Tibial nerve (tissue), 4 donors: ENCODE results near the gene FCAMR. TPM values are rescaled to one million over a fixed set of nuclear protein-coding genes. Genes with fewer than 3 reads are reported as not detected.

ENCODE experiments used
- DNase-seq, 2 donors: peaks; one replicate each; pipeline ENCODE4 v3.0.0-alpha.2; 2019; ENCODE audit warnings: low spot score in 2 of 2
- H3K27ac ChIP-seq, 4 donors: fragments of 200-600 bp; sonication (generic) in 3 of 4; one replicate each; pipeline ENCODE4 v1.5.1; 2017 to 2019; ENCODE audit warnings: mild to moderate bottlenecking in 1 of 4
- H3K27me3 ChIP-seq, 2 donors: fragments of 200-600 bp; sonication (generic) in 1 of 2; one replicate each; pipeline versions ENCODE4 v1.5.1 to v1.6.0; 2017 to 2019
- H3K36me3 ChIP-seq, 3 donors: fragments of 200-600 bp; sonication (generic); one replicate each; pipeline ENCODE4 v1.5.1; 2018 to 2019
- H3K4me1 ChIP-seq, 4 donors: fragments of 200-600 bp; sonication (generic) in 3 of 4; one replicate each; pipeline ENCODE4 v1.5.1; 2017 to 2019
- H3K4me3 ChIP-seq, 4 donors: fragments of 200-600 bp; sonication (generic) in 3 of 4; one replicate each; pipeline ENCODE4 v1.5.1; 2017 to 2019; ENCODE audit warnings: mild to moderate bottlenecking in 1 of 4, moderate library complexity in 1 of 4
- H3K9me3 ChIP-seq, 4 donors: fragments of 200-600 bp; sonication (generic) in 3 of 4; one replicate each; pipeline ENCODE4 v1.5.1; 2017 to 2019
- CTCF ChIP-seq, 5 experiments: fragments of 200-600 bp in 3 of 5; fragments of 450-650 bp in 2 of 5; sonication (generic) in 3 of 5; IDR thresholded peaks; one replicate each; pipeline ENCODE4 v1.5.1; 2016 to 2019; ENCODE audit warnings: antibody characterized with exemption in 5 of 5, mild to moderate bottlenecking in 3 of 5, moderate library complexity in 2 of 5
- EP300 ChIP-seq, 2 donors: sonication (generic); formaldehyde crosslinking; IDR thresholded peaks; one replicate each; pipeline ENCODE4 v1.6.1; 2017; ENCODE audit warnings: antibody characterized with exemption in 2 of 2, mild to moderate bottlenecking in 1 of 2
- POLR2A ChIP-seq, 2 donors: fragments of 450-650 bp; IDR thresholded peaks; one replicate each; pipeline ENCODE4 v1.6.1; 2017; ENCODE audit warnings: antibody characterized with exemption in 2 of 2, mild to moderate bottlenecking in 2 of 2, moderate library complexity in 2 of 2
- WGBS, 2 donors: methylation state at CpG; one replicate each; pipeline ENCODE4 v1.1.5; 2018; 5-methylcytosine and 5-hydroxymethylcytosine counted together
- total RNA-seq, 4 donors: library from RNA; depleted of rRNA; stranded (reverse); fragments of >200 nt; gene quantifications; one replicate each; pipeline ENCODE4 v1.1.0, GENCODE V29; 2016

FCAMR gene
- total RNA-seq, 4 donors from 2014 or later, result not detected

- Histone ChIP-seq H3K27ac (peak within 1 kb of the TSS in 3 of 4 donors; percentile 14 to 87 (median 53)), H3K4me3 (peak within 1 kb of the TSS in 1 of 4 donors; percentile 44)
Observed at GRCh38 chr1:206921772-206922265, 48.4 kb downstream of the FCAMR start, which contains the start of gene FCMR. Gene FCMR (minus strand): TSS chr1:206921941. CDS start chr1:206921854, 87 bp downstream.

GRCh38 chr1:206918076-206918475 lies 52.2 kb downstream of the FCAMR start:
- DNase-seq, result no peak

More at GRCh38 chr1:206921772-206922265, 48.4 kb downstream of the FCAMR start, which contains the start of gene FCMR:
- peak in 1 of 2 donors; percentile 36 for DNase-seq
- peak; percentile 74 to 76 for TF ChIP-seq EP300 (IDR thresholded peaks at IDR 0.05)
- no peak for TF ChIP-seq POLR2A (IDR thresholded peaks at IDR 0.05)
- no peaks in the 10 kb centered on the region for H3K9me3 ChIP-seq
- H3K27me3 ChIP-seq, result no peaks in the 10 kb centered on the region
- H3K4me1 ChIP-seq, result peaks cover 0 to 25% (median 0%) of the 10 kb centered on the region in 4 donors
- H3K36me3 ChIP-seq, result no peaks in the 10 kb centered on the region
- WGBS, 2 donors, result 44 to 56% methylated on average over 7 of the region's 7 CpGs

GRCh38 chr1:206916000-206916709 lies 54.1 kb downstream of the FCAMR start:
- Histone ChIP-seq H3K4me3 (no peak overlapping the region), H3K36me3 (no peaks in the 10 kb centered on the region), H3K27me3 (no peaks in the 10 kb centered on the region), H3K27ac (no peak overlapping the region), H3K4me1 (peaks cover 0 to 7% (median 3%) of the 10 kb centered on the region in 4 donors), H3K9me3 (no peaks in the 10 kb centered on the region)
- no peak for DNase-seq
- no peak for TF ChIP-seq EP300 (IDR thresholded peaks at IDR 0.05)
- no peak for TF ChIP-seq POLR2A (IDR thresholded peaks at IDR 0.05)
- no peak for TF ChIP-seq CTCF (IDR thresholded peaks at IDR 0.05)
- WGBS, 2 donors, result 70 to 76% methylated on average over 8 of the region's 8 CpGs

More at GRCh38 chr1:206918076-206918475, 52.2 kb downstream of the FCAMR start:
- no peaks in the 10 kb centered on the region for H3K9me3 ChIP-seq
- peak overlapping the region in 1 of 4 donors; percentile 16 for H3K4me3 ChIP-seq
- no peaks in the 10 kb centered on the region for H3K36me3 ChIP-seq
- WGBS, 2 donors, result 75 to 82% methylated on average over 3 of the region's 3 CpGs
- no peak overlapping the region for H3K27ac ChIP-seq
- TF ChIP-seq EP300 (IDR thresholded peaks at IDR 0.05) (no peak), POLR2A (IDR thresholded peaks at IDR 0.05) (no peak), CTCF (IDR thresholded peaks at IDR 0.05) (no peak)
- H3K27me3 ChIP-seq, result no peaks in the 10 kb centered on the region
- peaks cover 0 to 9% (median 0%) of the 10 kb centered on the region in 4 donors for H3K4me1 ChIP-seq

- TF ChIP-seq CTCF (IDR thresholded peaks at IDR 0.05) (no peak), POLR2A (IDR thresholded peaks at IDR 0.05) (no peak), EP300 (IDR thresholded peaks at IDR 0.05) (no peak)
- Histone ChIP-seq H3K27ac (no peak overlapping the region), H3K4me1 (peaks cover 0 to 8% (median 3%) of the 10 kb centered on the region in 4 donors), H3K36me3 (no peaks in the 10 kb centered on the region), H3K27me3 (peaks cover 0 to 4% of the 10 kb centered on the region in 2 donors), H3K9me3 (no peaks in the 10 kb centered on the region), H3K4me3 (no peak overlapping the region)
- 80 to 81% methylated on average over 15 of the region's 15 CpGs for WGBS, 2 donors
- no peak for DNase-seq
Observed at GRCh38 chr1:206915030-206915735, 55.1 kb downstream of the FCAMR start.

GRCh38 chr1:206913766-206914537 lies 56.3 kb downstream of the FCAMR start:
- no peak overlapping the region for H3K4me3 ChIP-seq
- no peak for DNase-seq

More at GRCh38 chr1:206913766-206914537, 56.3 kb downstream of the FCAMR start:
- H3K36me3 ChIP-seq, result no peaks in the 10 kb centered on the region
- H3K9me3 ChIP-seq, result no peaks in the 10 kb centered on the region
- WGBS, 2 donors, result 83 to 90% methylated on average over 12 of the region's 12 CpGs
- peaks cover 0 to 16% of the 10 kb centered on the region in 2 donors for H3K27me3 ChIP-seq
- H3K4me1 ChIP-seq, result peaks cover 0 to 18% (median 15%) of the 10 kb centered on the region in 4 donors
- no peak for TF ChIP-seq POLR2A (IDR thresholded peaks at IDR 0.05)
- TF ChIP-seq CTCF (IDR thresholded peaks at IDR 0.05), result no peak
- no peak for TF ChIP-seq EP300 (IDR thresholded peaks at IDR 0.05)
- no peak overlapping the region for H3K27ac ChIP-seq
